Loucy (cell line): ENCODE results near the gene COX6A1.

Source experiments
- H2AFZ ChIP-seq: fragments of 200-600 bp; sonication (generic); 2 replicates; pipeline ENCODE4 v1.6.0; 2016; ENCODE audit warnings: antibody characterized with exemption, mild to moderate bottlenecking, low read length, moderate library complexity
- H3F3A ChIP-seq: fragments of 200-600 bp; 2 replicates; pipeline ENCODE4 v1.6.0; 2016; ENCODE audit warnings: antibody characterized with exemption, low read depth, mild to moderate bottlenecking
- H3K27me3 ChIP-seq: fragments of 200-600 bp; sonication (generic); 2 replicates; pipeline ENCODE4 v1.6.1; 2014; ENCODE audit warnings: low read length, mild to moderate bottlenecking; ENCODE audit not compliant: insufficient read depth, poor library complexity, severe bottlenecking
- H3K36me3 ChIP-seq: fragments of 200-600 bp; sonication (generic); 2 replicates; pipeline ENCODE4 v1.6.1; 2016; ENCODE audit warnings: low read length; ENCODE audit not compliant: insufficient read depth
- H3K4me1 ChIP-seq: fragments of 200-600 bp; sonication (generic); 2 replicates; pipeline ENCODE4 v1.5.1; 2014; ENCODE audit warnings: low read length, mild to moderate bottlenecking; ENCODE audit not compliant: insufficient read depth, poor library complexity, severe bottlenecking
- H3K4me2 ChIP-seq: fragments of 200-600 bp; sonication (generic); 2 replicates; pipeline ENCODE4 v1.6.0; 2014; ENCODE audit warnings: antibody characterized with exemption, low read length, low read depth, mild to moderate bottlenecking; ENCODE audit not compliant: poor library complexity, severe bottlenecking
- H3K4me3 ChIP-seq: fragments of 200-600 bp; sonication (generic); 2 replicates; pipeline ENCODE4 v1.5.1; 2014; ENCODE audit warnings: low read length, mild to moderate bottlenecking, mixed read lengths; ENCODE audit not compliant: poor library complexity, severe bottlenecking
- H3K79me2 ChIP-seq: fragments of 200-600 bp; sonication (generic); 2 replicates; pipeline ENCODE4 v1.6.1; 2014; ENCODE audit warnings: low read length; ENCODE audit not compliant: insufficient read depth
- H3K9ac ChIP-seq: fragments of 200-600 bp; sonication (generic); 2 replicates; pipeline ENCODE4 v1.6.0; 2014; ENCODE audit warnings: mild to moderate bottlenecking, low read depth, low read length, moderate library complexity; ENCODE audit not compliant: poor library complexity, severe bottlenecking
- H3K9me2 ChIP-seq: fragments of 200-600 bp; sonication (generic); replicated peaks from 2 replicates; pipeline ENCODE4 v1.6.1; 2016; ENCODE audit warnings: low read depth, low read length, mixed read lengths
- H3K9me3 ChIP-seq: fragments of 200-600 bp; sonication (generic); 2 replicates; pipeline ENCODE4 v1.6.1; 2014; ENCODE audit warnings: mild to moderate bottlenecking, antibody characterized with exemption, low read length, low read depth; ENCODE audit not compliant: insufficient read depth
- H4K20me1 ChIP-seq: fragments of 200-600 bp; sonication (generic); 2 replicates; pipeline ENCODE4 v1.6.0; 2014; ENCODE audit warnings: antibody characterized with exemption, low read length, mild to moderate bottlenecking; ENCODE audit not compliant: insufficient read depth, poor library complexity, severe bottlenecking
- EZH2phosphoT487 ChIP-seq: fragments of 200-600 bp; IDR thresholded peaks from 2 replicates; pipeline ENCODE4 v1.6.1; 2018; ENCODE audit warnings: antibody characterized with exemption, mild to moderate bottlenecking, moderate library complexity, borderline replicate concordance
- TF ChIP-seq, protein P1 (sequence below): fragments of 200-600 bp; sonication (generic); conservative IDR thresholded peaks from 2 replicates; pipeline ENCODE4 v1.5.1; 2014; ENCODE audit warnings: mild to moderate bottlenecking, antibody characterized with exemption, low read length

The COX6A1 gene

DNA sequence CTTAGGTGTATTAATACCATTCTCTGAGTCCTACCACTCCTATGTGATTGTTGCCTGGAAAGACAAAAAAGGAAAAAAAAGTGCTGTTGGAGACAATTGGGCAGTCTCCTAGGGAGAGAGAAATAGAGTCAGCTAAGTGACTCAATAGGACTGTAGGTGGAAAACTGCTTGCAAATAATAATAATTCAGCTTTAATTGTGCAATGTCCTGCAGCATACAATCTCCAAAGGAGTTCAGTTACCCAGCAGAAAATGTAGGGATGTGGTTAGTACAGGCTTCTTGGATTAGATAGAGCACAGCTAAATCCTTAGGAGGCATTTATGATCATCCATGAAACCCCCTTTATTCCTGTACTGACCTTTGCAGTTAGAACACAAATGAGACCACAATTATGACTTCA is 34.6 kb downstream of the COX6A1 start:
- peak overlapping the region; percentile 30 for H3K4me3 ChIP-seq
- no peaks in the 10 kb centered on the region; the same call in 1 of the 2 replicates for H3F3A ChIP-seq
- H3K9me2 ChIP-seq, result no peaks in the 10 kb centered on the region
- peak overlapping the region; percentile 57 for H3K4me2 ChIP-seq
- H2AFZ ChIP-seq, result no peak overlapping the region
- H3K79me2 ChIP-seq, result peaks cover 43% of the 10 kb centered on the region
- no peaks in the 10 kb centered on the region for H3K27me3 ChIP-seq
- no peaks in the 10 kb centered on the region for H3K9me3 ChIP-seq
- no peak for TF ChIP-seq EZH2phosphoT487
- TF ChIP-seq, protein P1, sequence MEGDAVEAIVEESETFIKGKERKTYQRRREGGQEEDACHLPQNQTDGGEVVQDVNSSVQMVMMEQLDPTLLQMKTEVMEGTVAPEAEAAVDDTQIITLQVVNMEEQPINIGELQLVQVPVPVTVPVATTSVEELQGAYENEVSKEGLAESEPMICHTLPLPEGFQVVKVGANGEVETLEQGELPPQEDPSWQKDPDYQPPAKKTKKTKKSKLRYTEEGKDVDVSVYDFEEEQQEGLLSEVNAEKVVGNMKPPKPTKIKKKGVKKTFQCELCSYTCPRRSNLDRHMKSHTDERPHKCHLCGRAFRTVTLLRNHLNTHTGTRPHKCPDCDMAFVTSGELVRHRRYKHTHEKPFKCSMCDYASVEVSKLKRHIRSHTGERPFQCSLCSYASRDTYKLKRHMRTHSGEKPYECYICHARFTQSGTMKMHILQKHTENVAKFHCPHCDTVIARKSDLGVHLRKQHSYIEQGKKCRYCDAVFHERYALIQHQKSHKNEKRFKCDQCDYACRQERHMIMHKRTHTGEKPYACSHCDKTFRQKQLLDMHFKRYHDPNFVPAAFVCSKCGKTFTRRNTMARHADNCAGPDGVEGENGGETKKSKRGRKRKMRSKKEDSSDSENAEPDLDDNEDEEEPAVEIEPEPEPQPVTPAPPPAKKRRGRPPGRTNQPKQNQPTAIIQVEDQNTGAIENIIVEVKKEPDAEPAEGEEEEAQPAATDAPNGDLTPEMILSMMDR, result no peak
- no peaks in the 10 kb centered on the region for H3K36me3 ChIP-seq
- peaks cover 51% of the 10 kb centered on the region for H3K4me1 ChIP-seq
- peaks cover 19% of the 10 kb centered on the region for H4K20me1 ChIP-seq
- H3K9ac ChIP-seq, result peak overlapping the region; percentile 35

- Histone ChIP-seq H3K4me3 (no peak overlapping the region), H2AFZ (no peak overlapping the region), H3K79me2 (peaks cover 28% of the 10 kb centered on the region), H3K9ac (peak overlapping the region; percentile 5), H3F3A (no peaks in the 10 kb centered on the region; the same call in 1 of the 2 replicates), H3K9me3 (no peaks in the 10 kb centered on the region), H3K27me3 (no peaks in the 10 kb centered on the region), H3K4me2 (peak overlapping the region; percentile 27), H3K36me3 (no peaks in the 10 kb centered on the region), H4K20me1 (peaks cover 4% of the 10 kb centered on the region), H3K9me2 (no peaks in the 10 kb centered on the region), H3K4me1 (peaks cover 48% of the 10 kb centered on the region)
- TF ChIP-seq EZH2phosphoT487, result no peak
- TF ChIP-seq, protein P1, result no peak
These were observed 36.1 kb downstream of the COX6A1 start for GRCh38 chr12:120473807-120474615.

- Histone ChIP-seq H3K4me2 (peak overlapping the region; percentile 27), H3K9me2 (no peaks in the 10 kb centered on the region)
These were observed 36.7 kb downstream of the COX6A1 start for GRCh38 chr12:120474616-120474960.

More at GRCh38 chr12:120474616-120474960, 36.7 kb downstream of the COX6A1 start:
- peaks cover 4% of the 10 kb centered on the region for H4K20me1 ChIP-seq
- H3K4me3 ChIP-seq, result no peak overlapping the region
- H3K4me1 ChIP-seq, result peaks cover 49% of the 10 kb centered on the region
- TF ChIP-seq, protein P1, result no peak
- H3K79me2 ChIP-seq, result peaks cover 27% of the 10 kb centered on the region
- no peaks in the 10 kb centered on the region; the same call in 1 of the 2 replicates for H3F3A ChIP-seq
- H3K9ac ChIP-seq, result peak overlapping the region; percentile 5
- no peaks in the 10 kb centered on the region for H3K27me3 ChIP-seq
- H3K9me3 ChIP-seq, result no peaks in the 10 kb centered on the region
- H3K36me3 ChIP-seq, result no peaks in the 10 kb centered on the region
- H2AFZ ChIP-seq, result no peak overlapping the region
